GM21825 (cell line): ENCODE data around the gene USP46.

Experiments used
- ATAC-seq: cut with Tn5 transposase; IDR thresholded peaks from one replicate; pipeline ENCODE4 v1.9.1; 2021; ENCODE audit warnings: mild to moderate bottlenecking, moderate library complexity; ENCODE audit not compliant: unreplicated experiment

USP46 gene

DNA sequence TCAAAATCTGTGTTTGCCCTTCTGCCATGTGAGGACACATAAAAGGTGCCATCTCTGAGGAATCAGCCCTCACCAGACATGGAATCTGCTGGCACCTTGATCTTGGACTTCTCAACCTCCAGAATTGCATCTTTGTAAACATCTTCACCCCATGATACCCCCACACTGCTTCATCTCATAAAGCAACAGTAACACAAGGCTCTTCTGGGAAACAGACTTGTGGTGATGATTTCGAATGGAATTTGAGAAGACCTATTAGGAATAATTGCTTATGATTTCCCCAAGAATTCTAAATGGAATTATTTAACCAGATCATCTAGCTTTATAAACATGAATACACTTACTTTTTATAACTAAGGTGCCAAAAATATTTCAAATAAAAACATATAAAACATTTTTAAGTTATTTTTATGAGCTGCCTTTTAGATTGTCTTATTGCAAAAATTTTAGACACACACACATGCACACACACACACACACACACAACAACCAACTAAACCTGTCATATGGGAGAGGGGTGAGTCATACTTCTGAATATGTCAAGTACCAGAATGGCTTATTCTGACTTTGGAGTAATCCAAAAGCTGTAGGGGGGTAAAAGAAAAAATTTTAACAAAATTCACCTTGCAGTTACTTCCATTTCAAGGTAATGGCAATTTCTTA lies 82.0 kb downstream of the USP46 start:
- ATAC-seq = no peak

DNA sequence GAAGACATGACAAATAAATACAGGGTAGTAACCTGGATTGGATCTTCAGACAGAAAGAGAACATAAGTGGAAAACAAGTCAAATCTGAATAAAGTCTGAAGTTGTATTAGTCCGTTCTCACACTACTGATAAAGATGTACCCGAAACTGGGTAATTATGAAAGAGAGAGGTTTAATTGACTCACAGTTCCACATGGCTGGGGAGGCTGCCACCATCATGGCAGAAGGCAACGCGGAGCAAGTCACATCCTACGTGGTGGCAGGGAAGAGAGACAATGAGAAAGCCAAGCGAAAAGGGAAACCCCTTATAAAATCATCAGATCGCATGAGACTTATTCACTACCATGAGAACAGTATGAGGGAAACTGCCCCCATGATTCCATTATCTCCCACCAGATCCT lies 82.8 kb downstream of the USP46 start:
- ATAC-seq = no peak

DNA sequence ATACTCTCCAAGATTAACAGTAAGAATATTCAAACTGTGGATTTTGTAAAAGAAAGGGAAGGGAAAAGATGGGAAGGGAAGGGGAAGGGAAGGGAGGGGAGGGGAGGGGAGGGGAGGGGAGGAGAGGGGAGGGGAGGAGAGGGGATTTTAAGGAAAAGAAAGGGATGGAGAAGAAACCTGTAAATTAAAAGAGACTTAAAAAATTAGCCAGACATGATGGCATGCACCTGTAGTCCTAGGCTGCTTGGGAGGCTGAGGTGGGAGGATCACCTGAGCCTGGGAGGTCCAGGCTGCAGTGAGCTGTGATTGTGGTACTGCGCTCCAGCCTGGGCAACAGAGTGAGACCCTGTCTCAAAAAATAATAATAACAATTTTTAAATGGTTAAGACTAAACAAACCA lies 83.7 kb downstream of the USP46 start:
- no peak for ATAC-seq

DNA sequence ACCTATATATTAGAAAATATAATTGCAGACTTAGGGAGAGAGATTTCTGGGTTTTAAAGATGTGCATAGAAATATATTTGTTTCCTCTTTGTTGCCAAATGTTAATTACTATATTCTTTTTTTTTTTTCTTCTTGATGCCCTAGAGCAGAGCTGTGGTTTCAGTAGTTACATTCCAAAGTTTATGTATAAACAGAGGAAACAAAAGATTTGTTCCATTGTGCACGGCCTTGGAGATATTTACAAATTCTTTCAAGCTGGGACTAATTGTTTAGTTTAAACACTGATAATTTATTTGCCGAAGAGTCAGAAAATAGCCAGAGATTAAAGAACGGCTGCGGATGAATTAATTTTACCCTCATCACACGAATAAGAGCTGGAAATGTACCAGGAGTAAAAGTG lies 85.1 kb downstream of the USP46 start:
- ATAC-seq = no peak

DNA sequence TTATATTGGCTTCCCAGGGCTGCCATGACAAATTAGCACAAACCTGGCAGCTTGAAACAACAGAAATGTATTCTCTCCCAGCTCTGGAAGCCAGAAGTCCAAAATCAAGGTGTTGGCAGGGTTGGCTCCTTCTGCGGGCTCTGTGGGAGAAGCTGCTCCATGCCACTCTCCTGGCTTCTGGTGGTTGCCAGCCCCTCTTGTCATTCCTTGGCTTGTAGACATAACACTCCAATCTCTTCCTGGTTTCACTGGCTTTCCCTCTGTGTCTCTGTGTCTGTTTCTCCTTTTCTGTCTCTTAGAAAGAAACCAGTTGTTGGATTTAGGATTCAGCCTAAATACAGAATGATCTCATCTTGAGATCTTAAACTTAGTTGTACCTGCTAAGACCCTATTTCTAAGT lies 85.5 kb downstream of the USP46 start:
- no peak for ATAC-seq

DNA sequence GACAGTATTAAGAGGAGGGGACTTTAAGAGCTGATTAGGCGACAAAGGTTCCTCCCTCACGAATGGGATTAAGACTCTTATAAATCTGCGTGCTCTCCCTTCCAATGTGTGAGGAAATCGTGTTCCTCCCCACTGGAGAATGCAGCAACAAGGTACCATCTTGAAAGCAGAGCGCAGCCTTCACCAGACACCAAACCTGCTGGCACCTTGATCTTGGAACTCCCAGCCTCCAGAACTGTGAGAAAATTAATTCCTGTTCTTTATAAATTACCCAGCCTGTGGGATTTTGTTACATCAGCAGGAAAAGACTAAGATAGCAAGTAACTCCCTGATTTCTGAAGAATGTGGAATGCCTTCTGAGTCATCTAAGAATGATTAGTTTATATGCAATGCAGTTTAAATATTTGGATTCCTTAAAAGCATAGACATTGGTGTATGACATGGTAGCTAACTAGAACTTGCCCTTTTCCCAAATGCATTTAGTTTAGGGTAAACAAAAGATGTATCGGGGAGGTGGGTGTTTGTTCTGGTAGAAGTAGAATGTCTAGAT lies 86.1 kb downstream of the USP46 start:
- ATAC-seq = no peak

DNA sequence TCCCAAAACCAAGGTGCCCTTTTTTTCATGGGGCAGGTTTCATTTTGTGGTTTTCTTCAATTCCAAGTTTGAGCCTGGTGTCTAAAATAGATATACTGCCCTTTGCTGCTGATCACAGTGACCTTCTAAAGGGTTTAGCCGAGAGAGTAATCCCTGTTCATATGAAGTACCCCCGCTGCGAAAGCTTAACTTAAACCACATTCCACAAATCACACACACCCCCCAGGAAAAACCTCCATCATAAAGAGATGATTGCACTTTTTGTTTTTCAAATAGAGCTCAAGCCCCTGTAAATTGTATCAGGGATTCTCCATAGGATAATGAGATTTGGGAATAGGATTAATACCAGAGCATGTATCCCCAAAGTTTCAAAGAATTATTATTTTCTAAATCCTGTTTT lies 90.8 kb downstream of the USP46 start:
- no peak for ATAC-seq

DNA sequence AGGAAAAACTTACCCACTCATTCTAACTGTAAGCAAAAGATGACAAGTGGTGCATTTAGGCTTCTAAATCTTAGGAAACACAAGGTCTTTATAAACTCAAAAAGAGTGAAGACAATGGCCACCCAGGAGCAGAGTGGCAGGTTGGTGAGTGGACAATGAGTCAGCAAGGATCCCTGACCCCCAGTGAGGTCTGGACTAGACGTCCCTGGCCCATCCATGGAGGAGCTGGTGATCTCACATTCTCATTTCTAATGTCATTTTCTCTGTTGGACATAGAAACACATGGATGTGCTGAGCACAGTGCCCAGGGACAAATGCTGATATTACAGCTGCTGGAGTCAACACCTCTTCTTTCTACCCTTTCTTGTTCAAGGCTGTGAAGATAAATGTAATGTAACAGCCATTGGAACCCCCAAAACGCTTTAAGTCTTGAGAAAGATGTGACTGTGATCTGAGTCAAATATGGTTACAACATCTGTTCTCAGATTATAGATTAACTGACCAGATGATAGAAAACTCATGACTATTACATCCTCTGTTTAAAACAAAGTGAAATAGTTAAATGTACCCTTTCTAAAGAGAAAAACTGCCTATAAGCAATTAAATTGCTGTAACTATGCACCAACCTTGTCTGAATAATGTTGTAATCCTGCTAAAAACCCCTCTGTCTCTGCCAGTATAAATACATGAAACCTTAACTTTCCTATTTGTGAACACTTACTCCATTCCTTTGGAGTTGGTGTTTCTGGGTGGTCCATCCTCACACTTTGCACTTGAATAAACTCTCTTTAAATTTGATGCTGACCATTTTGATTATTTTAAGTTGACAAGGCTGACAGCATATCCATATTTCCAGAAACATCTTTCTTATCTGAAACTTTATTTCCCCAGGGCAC lies 92.7 kb downstream of the USP46 start:
- no peak for ATAC-seq

DNA sequence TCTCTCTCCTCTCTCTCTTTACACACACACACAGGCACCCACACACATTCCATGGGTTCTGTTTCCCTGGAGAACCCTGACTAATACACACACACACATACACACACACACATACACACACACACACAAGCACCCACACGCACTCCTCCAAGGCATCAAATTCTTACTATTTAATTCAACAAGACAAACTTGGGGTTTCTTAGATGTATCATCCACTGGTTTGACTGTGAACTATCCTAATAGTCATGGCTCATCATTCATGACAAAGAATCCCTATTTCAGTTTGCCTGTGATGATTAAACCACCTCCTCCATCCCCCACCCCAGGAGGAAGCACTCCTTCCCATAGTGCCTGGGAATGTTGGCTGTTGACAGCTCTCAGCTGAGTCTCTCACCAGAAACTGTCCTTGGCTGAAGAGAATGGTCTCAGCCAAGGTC lies 98.2 kb downstream of the USP46 start:
- ATAC-seq = no peak

DNA sequence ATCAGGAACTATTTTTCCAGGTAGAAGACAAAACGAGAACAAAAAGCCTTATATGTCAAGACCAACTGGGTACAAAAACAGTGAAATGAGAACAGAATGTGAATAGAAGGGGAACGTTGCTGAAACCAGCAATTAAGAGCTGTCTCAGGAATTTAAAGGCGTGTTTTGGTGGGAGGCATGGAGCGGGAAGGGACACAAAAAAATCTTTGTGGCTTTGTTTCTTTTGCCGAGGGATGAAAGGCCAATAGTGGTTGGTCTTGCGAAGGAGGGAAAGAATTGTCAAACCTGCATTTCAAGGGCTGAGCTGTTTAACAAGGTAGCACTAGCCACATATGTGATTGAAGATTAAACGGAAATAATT lies 103.8 kb downstream of the USP46 start:
- no peak for ATAC-seq

DNA sequence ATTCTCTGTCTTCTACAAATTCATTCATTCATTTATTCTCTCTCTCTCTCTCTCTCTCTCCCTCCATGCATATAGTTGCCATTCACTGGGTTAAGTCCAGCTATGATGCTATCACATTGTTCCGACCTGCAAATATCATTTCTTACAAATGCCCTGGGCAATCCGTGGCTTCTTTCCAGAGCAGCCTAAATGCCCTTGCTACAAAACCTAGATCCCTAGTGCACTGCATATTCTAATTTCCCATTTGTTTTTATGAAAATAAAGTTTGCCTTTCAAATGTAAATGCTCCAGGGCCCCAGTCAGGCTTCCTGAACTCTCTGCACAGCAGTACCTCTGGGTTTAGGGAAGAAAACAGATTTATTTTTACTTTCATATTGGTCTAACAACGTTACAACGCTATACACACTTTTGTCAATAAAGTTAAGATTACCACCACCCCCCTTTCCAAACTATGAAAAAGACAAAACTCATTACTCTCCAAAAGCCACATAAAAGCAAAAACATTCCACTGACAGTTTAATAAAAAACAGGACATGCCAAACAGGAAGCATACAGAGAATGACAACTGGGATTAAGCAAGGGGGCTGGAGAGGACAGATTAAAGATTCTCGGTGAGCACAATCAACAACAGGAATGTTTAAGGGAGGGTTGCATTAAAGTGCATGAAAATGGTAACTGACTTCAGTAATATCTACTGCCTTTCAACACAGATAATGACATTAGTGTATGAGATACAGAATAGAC lies 104.3 kb downstream of the USP46 start:
- no peak for ATAC-seq

DNA sequence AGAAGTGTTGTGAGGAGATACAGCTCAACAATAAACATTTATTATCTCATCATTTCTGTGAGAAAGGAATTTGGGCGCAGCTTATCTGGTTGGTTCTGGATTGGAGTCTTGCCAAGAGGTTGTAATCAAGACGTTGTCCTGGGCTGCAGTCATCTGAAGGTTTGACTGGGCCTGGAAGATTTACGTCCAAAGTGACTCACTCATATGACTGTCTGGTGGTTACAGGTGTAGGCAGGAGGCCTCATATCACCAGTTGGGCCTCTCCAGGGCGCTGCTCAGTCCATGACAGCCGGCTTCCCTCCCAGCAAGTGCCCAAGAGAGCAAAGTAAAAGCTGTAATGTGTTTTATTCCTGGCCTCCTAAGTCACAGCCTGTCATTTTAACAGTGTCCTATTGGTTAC lies 106.3 kb downstream of the USP46 start:
- no peak for ATAC-seq

DNA sequence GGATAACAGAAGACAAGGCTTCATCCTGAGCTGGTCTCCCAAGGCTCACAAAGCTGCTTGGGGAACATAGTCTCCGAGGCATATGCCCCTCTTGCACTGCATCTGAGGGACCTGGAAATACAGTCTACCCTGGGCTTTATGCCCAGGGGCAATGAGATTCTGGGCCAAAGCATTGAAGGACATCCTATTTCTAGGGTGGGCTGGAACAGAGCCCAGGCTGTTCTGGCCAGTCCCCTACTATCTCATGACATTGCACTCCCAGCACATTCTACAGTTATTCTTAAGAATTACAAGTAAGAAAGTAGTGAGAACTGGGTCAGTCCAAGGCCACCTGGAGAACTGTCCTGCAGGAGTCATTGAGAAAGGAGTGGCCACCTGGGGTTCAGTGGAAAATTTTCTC lies 107.6 kb downstream of the USP46 start:
- no peak for ATAC-seq

DNA sequence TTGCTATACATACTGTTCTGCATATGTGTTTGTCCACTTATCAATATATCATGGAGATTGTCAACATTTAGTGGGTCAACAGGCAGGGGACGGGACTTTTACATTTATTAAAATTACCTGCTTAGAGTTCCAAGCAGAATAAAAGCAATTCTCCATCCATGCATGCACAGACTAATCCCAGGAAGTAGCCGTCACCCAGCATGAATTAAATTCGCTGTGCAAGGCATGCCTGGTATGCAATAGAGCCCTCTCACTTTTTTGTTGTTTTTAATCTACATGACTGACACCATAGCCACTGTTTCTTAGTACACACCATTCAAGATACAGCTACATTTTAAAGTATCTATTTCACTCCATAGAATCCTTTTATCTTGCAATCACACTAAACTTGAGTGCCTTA lies 108.9 kb downstream of the USP46 start:
- ATAC-seq = no peak

DNA sequence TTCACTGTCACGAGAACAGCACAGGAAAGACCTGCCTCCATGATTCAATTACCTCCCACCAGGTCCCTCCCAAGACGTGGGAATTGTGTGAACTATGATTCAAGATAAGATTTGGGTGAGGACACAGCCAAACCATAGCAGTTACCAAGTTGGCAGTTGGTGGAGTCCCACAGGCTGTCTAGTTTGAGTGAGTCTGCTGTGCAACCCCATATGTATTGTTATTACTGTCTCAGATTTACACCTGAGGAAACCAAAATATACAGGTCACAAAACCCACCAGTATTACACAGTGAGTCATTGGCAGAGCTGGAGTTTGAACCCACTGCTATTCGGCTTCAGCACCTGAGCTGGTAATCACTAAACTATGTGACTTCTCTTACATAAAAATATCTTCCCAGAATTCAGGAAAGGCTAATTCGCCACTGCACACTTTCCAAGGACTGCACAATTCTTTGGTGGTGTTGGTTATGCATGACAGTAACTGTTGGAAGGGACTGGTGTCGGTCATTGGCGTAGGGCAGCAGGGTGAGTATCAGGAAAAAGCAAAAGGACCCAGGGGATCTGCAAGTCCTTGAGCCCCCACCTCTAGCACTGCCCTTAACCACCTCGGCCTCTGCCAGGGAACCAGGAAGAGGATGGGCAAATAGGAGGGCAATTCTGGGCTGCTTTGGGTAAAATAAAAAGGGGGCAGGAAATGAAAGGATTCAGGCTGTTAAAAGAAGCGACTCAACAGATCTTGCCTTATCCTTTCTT lies 110.1 kb downstream of the USP46 start:
- no peak for ATAC-seq

DNA sequence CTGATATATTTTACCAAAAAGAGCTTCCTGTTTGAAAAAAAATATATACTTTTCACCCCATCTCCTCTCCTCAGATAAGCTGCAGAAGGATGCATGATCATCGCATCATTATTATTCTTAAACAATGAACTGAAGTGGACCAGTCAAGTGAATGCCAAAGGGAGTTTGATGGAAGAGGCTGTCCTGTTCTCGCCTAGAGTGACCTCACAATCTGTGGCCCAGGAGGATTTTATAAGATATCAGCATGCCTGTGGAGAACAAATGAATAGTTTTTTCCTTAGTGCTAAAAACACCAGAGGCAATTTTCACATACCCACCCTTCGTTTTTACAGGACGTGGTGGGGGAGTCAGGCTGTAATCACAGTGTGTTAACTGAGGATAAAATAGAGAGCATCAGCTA lies 112.7 kb downstream of the USP46 start:
- ATAC-seq = no peak

DNA sequence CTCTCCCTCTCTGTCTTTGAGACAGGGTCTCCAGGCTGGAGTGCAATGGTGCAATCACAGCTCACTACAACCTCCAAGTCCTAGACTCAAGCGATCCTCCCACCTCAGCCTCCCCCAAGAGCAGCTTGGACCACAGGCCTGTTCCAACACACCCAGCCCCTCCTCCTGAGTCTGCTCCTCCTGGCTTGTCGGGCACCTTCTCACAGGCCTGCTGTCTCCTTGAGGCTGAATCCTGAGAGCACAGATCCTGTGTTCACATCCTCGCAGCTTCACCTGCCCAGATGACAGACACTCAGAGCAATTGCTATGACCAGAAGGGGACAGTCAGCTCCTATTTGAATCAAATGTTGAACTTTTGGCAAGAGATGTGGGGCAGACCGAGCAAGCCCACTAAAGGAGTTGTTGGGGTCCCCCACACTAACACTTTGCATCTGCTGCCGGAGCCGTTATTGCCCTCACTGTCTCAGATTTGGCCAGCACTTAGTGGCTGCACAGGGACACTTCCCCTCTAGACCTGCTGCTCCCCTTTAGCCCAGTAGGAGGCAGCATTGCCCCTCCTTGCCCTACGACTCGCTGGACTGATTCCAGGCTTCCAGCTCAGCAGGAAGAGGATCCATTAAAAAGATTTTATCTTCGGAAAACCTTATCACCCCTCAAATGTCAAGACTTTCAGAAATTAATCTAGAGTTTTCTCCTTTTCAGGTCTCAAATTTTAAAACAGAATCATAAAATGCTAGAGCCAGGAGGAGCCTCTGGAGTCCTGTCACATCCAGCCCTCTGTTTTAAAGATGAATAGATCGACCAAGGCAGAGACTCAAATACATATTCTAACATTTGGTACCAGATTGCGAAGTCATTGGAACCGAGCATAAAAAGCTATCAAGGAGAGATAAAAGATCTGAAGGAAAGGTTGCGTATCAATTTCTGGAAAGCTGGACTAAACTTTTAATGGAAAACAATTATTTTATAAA lies 113.7 kb downstream of the USP46 start:
- ATAC-seq = no peak
